SK-N-SH (cell line): ENCODE data around the gene PLCB1. TPM values are rescaled to one million over a fixed set of nuclear protein-coding genes. Genes with fewer than 3 reads are reported as not detected.

Experiments
- CTCF ChIA-PET: fragments of 300-600, 350-600 bp; formaldehyde crosslinking; extraction: SDS; loops from one replicate; lab custom pipeline; 2021; lab: Yijun Ruan, JAX
- POLR2A ChIA-PET: fragments of 350-600 bp; sonication (Branson Sonifier 250); formaldehyde crosslinking; extraction: SDS; loops from one replicate; lab custom pipeline; 2020; ENCODE audit warnings: antibody characterized with exemption, inconsistent platforms; lab: Yijun Ruan, JAX
- DNase-seq: peaks from one replicate; pipeline ENCODE4 v3.0.0; 2012
- H2AFZ ChIP-seq: fragments of 200-600 bp; sonication (generic); 2 replicates; pipeline ENCODE4 v1.8.1; 2016; ENCODE audit warnings: antibody characterized with exemption, mild to moderate bottlenecking, low read depth
- H3F3A ChIP-seq: fragments of 200-600 bp; sonication (generic); replicated peaks from 2 replicates; pipeline ENCODE3; 2016; ENCODE audit warnings: antibody characterized with exemption, mild to moderate bottlenecking; ENCODE audit not compliant: insufficient read depth
- H3K27ac ChIP-seq, 2 experiments: fragments of 200-500 bp in 1 of 2; fragments of 200-600 bp in 1 of 2; sonication (Bioruptor generic) in 1 of 2; sonication (generic), shearing (Covaris generic) in 1 of 2; 2 replicates each; pipeline versions ENCODE4 v1.5.1 to v1.6.1; 2014 to 2016; ENCODE audit warnings: low read depth in 2 of 2, inconsistent platforms in 1 of 2, low read length in 1 of 2, mild to moderate bottlenecking in 1 of 2, mixed read lengths in 1 of 2
- H3K27me3 ChIP-seq: fragments of 200-600 bp; sonication (generic), shearing (Covaris generic); 2 replicates; pipeline ENCODE4 v1.6.1; 2016; ENCODE audit warnings: mixed run types; ENCODE audit not compliant: insufficient read depth
- H3K36me3 ChIP-seq, 2 experiments: fragments of 200-500 bp in 1 of 2; fragments of 200-600 bp in 1 of 2; sonication (Bioruptor generic) in 1 of 2; sonication (generic) in 1 of 2; replicated peaks in 1 of 2; 2 replicates each; pipeline versions ENCODE3 to v1.5.1; 2014 to 2016; ENCODE audit warnings: low read length in 1 of 2, mild to moderate bottlenecking in 1 of 2; ENCODE audit not compliant: insufficient read depth in 2 of 2, control insufficient read depth in 1 of 2
- H3K4me1 ChIP-seq, 2 experiments: fragments of 200-500 bp in 1 of 2; fragments of 200-600 bp in 1 of 2; sonication (Bioruptor generic) in 1 of 2; sonication (generic), shearing (Covaris generic) in 1 of 2; 2 replicates each; pipeline versions ENCODE4 v1.5.1 to v1.6.1; 2014 to 2016; ENCODE audit warnings: low read depth in 1 of 2, low read length in 1 of 2, mixed run types in 1 of 2; ENCODE audit not compliant: insufficient read depth in 2 of 2, control insufficient read depth in 1 of 2
- H3K4me2 ChIP-seq: fragments of 200-600 bp; sonication (generic), shearing (Covaris generic); 2 replicates; pipeline ENCODE4 v1.6.1; 2017; ENCODE audit warnings: mixed run types
- H3K4me3 ChIP-seq, 2 experiments: fragments of 200-500 bp in 1 of 2; fragments of 200-600 bp in 1 of 2; sonication (Bioruptor generic) in 1 of 2; sonication (generic), shearing (Covaris generic) in 1 of 2; 2 replicates each; pipeline versions ENCODE4 v1.5.1 to v1.8.1; 2014 to 2016; ENCODE audit warnings: low read depth in 2 of 2, inconsistent platforms in 1 of 2, low read length in 1 of 2, mild to moderate bottlenecking in 1 of 2, mixed read lengths in 1 of 2, moderate library complexity in 1 of 2
- H3K79me2 ChIP-seq: fragments of 200-600 bp; sonication (generic); 2 replicates; pipeline ENCODE4 v1.8.1; 2017; ENCODE audit warnings: mild to moderate bottlenecking; ENCODE audit not compliant: insufficient read depth
- H3K9ac ChIP-seq: fragments of 200-600 bp; sonication (generic); 2 replicates; pipeline ENCODE4 v1.6.1; 2017; ENCODE audit warnings: mixed run types
- H3K9me2 ChIP-seq: fragments of 200-600 bp; sonication (generic); 2 replicates; pipeline ENCODE4 v1.6.1; 2017; ENCODE audit warnings: mixed run types
- H3K9me3 ChIP-seq: fragments of 200-600 bp; sonication (generic); 2 replicates; pipeline ENCODE4 v1.6.1; 2017; ENCODE audit warnings: mixed run types, mild to moderate bottlenecking, moderate library complexity
- H4K20me1 ChIP-seq: fragments of 200-600 bp; sonication (generic); 2 replicates; pipeline ENCODE4 v1.6.1; 2017; ENCODE audit warnings: mild to moderate bottlenecking, mixed run types; ENCODE audit not compliant: insufficient read depth
- ELF1 ChIP-seq: IDR thresholded peaks from 2 replicates; pipeline ENCODE4 v1.4.0; 2012
- FOSL2 ChIP-seq: IDR thresholded peaks from 2 replicates; pipeline ENCODE4 v1.4.0; 2012; ENCODE audit warnings: low read depth, mild to moderate bottlenecking, moderate library complexity, borderline replicate concordance
- IRF3 ChIP-seq: fragments of 150-350 bp; IDR thresholded peaks from 2 replicates; pipeline ENCODE4 v1.6.1; 2016; ENCODE audit warnings: mild to moderate bottlenecking, low read depth, low read length
- JUND ChIP-seq: IDR thresholded peaks from 2 replicates; pipeline ENCODE4 v1.4.0; 2012
- MEF2A ChIP-seq: IDR thresholded peaks from 2 replicates; pipeline ENCODE4 v1.4.0; 2012; ENCODE audit warnings: low read depth, borderline replicate concordance
- PBX3 ChIP-seq: IDR thresholded peaks from 2 replicates; pipeline ENCODE4; 2012
- RCOR1 ChIP-seq: fragments of 150-350 bp; IDR thresholded peaks from 2 replicates; pipeline ENCODE4 v1.6.1; 2017; ENCODE audit warnings: antibody characterized with exemption, low read length
- RXRA ChIP-seq: IDR thresholded peaks from 2 replicates; pipeline ENCODE4 v1.4.0; 2012; ENCODE audit warnings: low read depth, mild to moderate bottlenecking, borderline replicate concordance
- SIN3A ChIP-seq: IDR thresholded peaks from 2 replicates; pipeline ENCODE4 v1.6.1; 2012; ENCODE audit warnings: low read depth, mild to moderate bottlenecking, low read length, moderate library complexity, borderline replicate concordance
- TCF12 ChIP-seq: IDR thresholded peaks from 2 replicates; pipeline ENCODE4 v1.4.0; 2012
- TEAD4 ChIP-seq: IDR thresholded peaks from 2 replicates; pipeline ENCODE4 v1.4.0; 2012; ENCODE audit warnings: mild to moderate bottlenecking, borderline replicate concordance; ENCODE audit not compliant: insufficient read depth
- WGBS: methylation state at CpG from one replicate; pipeline ENCODE4 v1.1.6; 2017; ENCODE audit warnings: low lambda C conversion rate; 5-methylcytosine and 5-hydroxymethylcytosine counted together
- polyA plus RNA-seq, 3 experiments: library from polyadenylated mRNA; depleted of rRNA; stranded (reverse); fragments of >200 nt; gene quantifications; 2 replicates each; pipeline ENCODE4 v1.2.3, GENCODE V29; 2012
- TF ChIP-seq, protein P1 (sequence below): IDR thresholded peaks from 2 replicates; pipeline ENCODE4 v1.4.0; 2012; ENCODE audit warnings: low read depth, borderline replicate concordance
- TF ChIP-seq, protein P2 (sequence below): IDR thresholded peaks from 2 replicates; pipeline ENCODE4 v1.6.1; 2012; ENCODE audit warnings: mild to moderate bottlenecking, low read depth, low read length, moderate library complexity

The PLCB1 gene
- polyA plus RNA-seq, 1 of the 3 experiments (the other 2 are of a cell fraction), result 10.5 TPM

DNA sequence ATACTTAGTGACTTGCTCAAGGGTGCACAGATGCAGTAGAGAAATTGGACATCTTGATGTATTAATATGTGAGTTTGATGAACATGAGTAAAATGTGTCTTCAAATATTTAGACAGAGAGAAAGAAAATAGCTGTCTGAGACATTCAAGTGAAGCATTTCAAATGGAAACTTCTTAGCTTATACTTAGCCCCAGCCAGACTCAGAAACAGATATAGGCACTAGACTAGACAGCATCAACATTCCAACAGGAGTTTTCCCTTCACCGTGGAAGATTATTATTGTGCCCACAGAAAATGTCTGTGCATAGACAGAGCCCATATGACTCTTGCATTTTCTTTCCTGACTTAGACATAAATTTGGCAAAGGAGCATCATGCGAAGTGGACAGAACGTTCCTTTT is 443.0 kb downstream of the PLCB1 start:
- ChIA-PET CTCF (interaction anchor here (1.2 kb wide), 1 partner anchor 29 kb away, joined by 3 read pairs; no protein-coding TSS in a partner anchor), POLR2A (no interaction called here)
- WGBS, result 64% methylated on average over 3 of the region's 3 CpGs
- Histone ChIP-seq H3K9me2 (no peaks in the 10 kb centered on the region), H3K27ac (no peak overlapping the region), H3K79me2 (0 out of 2 replicates have a peak, but pooled peaks cover 3% of the 10 kb centered on the region), H3K9ac (no peak overlapping the region), H3K36me3 (no peaks in the 10 kb centered on the region), H3K4me1 (no peaks in the 10 kb centered on the region), H2AFZ (no peak overlapping the region), H3K9me3 (no peaks in the 10 kb centered on the region), H3K27me3 (no peaks in the 10 kb centered on the region), H3K4me2 (no peak overlapping the region), H4K20me1 (no peaks in the 10 kb centered on the region), H3F3A (no peaks in the 10 kb centered on the region), H3K4me3 (no peak overlapping the region)
- no peak for DNase-seq
- no peak for TF ChIP-seq PBX3
- no peak for TF ChIP-seq TEAD4
- no peak for TF ChIP-seq RCOR1
- TF ChIP-seq, protein P1, sequence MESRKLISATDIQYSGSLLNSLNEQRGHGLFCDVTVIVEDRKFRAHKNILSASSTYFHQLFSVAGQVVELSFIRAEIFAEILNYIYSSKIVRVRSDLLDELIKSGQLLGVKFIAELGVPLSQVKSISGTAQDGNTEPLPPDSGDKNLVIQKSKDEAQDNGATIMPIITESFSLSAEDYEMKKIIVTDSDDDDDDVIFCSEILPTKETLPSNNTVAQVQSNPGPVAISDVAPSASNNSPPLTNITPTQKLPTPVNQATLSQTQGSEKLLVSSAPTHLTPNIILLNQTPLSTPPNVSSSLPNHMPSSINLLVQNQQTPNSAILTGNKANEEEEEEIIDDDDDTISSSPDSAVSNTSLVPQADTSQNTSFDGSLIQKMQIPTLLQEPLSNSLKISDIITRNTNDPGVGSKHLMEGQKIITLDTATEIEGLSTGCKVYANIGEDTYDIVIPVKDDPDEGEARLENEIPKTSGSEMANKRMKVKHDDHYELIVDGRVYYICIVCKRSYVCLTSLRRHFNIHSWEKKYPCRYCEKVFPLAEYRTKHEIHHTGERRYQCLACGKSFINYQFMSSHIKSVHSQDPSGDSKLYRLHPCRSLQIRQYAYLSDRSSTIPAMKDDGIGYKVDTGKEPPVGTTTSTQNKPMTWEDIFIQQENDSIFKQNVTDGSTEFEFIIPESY, result no peak
- no peak for TF ChIP-seq IRF3
- TF ChIP-seq TCF12, result no peak
- no peak for TF ChIP-seq SIN3A
- TF ChIP-seq ELF1, result no peak
- no peak for TF ChIP-seq MEF2A
- TF ChIP-seq, protein P2, sequence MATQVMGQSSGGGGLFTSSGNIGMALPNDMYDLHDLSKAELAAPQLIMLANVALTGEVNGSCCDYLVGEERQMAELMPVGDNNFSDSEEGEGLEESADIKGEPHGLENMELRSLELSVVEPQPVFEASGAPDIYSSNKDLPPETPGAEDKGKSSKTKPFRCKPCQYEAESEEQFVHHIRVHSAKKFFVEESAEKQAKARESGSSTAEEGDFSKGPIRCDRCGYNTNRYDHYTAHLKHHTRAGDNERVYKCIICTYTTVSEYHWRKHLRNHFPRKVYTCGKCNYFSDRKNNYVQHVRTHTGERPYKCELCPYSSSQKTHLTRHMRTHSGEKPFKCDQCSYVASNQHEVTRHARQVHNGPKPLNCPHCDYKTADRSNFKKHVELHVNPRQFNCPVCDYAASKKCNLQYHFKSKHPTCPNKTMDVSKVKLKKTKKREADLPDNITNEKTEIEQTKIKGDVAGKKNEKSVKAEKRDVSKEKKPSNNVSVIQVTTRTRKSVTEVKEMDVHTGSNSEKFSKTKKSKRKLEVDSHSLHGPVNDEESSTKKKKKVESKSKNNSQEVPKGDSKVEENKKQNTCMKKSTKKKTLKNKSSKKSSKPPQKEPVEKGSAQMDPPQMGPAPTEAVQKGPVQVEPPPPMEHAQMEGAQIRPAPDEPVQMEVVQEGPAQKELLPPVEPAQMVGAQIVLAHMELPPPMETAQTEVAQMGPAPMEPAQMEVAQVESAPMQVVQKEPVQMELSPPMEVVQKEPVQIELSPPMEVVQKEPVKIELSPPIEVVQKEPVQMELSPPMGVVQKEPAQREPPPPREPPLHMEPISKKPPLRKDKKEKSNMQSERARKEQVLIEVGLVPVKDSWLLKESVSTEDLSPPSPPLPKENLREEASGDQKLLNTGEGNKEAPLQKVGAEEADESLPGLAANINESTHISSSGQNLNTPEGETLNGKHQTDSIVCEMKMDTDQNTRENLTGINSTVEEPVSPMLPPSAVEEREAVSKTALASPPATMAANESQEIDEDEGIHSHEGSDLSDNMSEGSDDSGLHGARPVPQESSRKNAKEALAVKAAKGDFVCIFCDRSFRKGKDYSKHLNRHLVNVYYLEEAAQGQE, result no peak
- TF ChIP-seq FOSL2, result no peak
- no peak for TF ChIP-seq JUND
- no peak for TF ChIP-seq RXRA
